Measurements from ENCODE around the gene JUNB.

GRCh38 chr19:12763100-12763499 is 28.2 kb upstream of the JUNB start:
- TF ChIP-seq PATZ1 (CRISPR knock-in tag; IDR thresholded peaks at IDR 0.05; ENCODE audit: borderline replicate concordance) (no peak), RARB (CRISPR knock-in tag; IDR thresholded peaks at IDR 0.05) (no peak), BACH2 (CRISPR knock-in tag; IDR thresholded peaks at IDR 0.05; ENCODE audit: borderline replicate concordance) (no peak), ZNF70 (CRISPR knock-in tag; IDR thresholded peaks at IDR 0.05) (no peak)
